Measurements from ENCODE around the gene VWA8.
"Not testable (repeated sequence)": the region's sequence is repeated elsewhere in the genome, so short reads cannot be mapped to it uniquely, and the experiment has no call there.

The VWA8 gene

GRCh38 chr13:41745496-41745895 is 215.4 kb downstream of the VWA8 start:
- H3K36me3 Mint-ChIP-seq: peaks cover 34% of the 10 kb centered on the region
- not testable (repeated sequence) for H3K4me3 Mint-ChIP-seq, H3K4me1 Mint-ChIP-seq, H3K27me3 Mint-ChIP-seq, H3K9me3 Mint-ChIP-seq, H3K27ac Mint-ChIP-seq

GRCh38 chr13:41742917-41743552 is 217.9 kb downstream of the VWA8 start:
- Mint-ChIP-seq H3K27ac (no peak overlapping the region), H3K4me3 (no peak overlapping the region), H3K27me3 (no peaks in the 10 kb centered on the region), H3K9me3 (no peaks in the 10 kb centered on the region), H3K36me3 (peaks cover 18% of the 10 kb centered on the region), H3K4me1 (no peaks in the 10 kb centered on the region)

GRCh38 chr13:41740479-41740878 is 220.4 kb downstream of the VWA8 start:
- Mint-ChIP-seq H3K27ac (no peak overlapping the region), H3K27me3 (no peaks in the 10 kb centered on the region), H3K4me1 (no peaks in the 10 kb centered on the region), H3K36me3 (peaks cover 14% of the 10 kb centered on the region), H3K4me3 (no peak overlapping the region), H3K9me3 (no peaks in the 10 kb centered on the region)

GRCh38 chr13:41722684-41723535 is 238.0 kb downstream of the VWA8 start:
- no peaks in the 10 kb centered on the region for H3K4me1 Mint-ChIP-seq
- H3K27me3 Mint-ChIP-seq: no peaks in the 10 kb centered on the region
- no peak overlapping the region for H3K27ac Mint-ChIP-seq
- no peak overlapping the region for H3K4me3 Mint-ChIP-seq
- peaks cover 12% of the 10 kb centered on the region for H3K36me3 Mint-ChIP-seq
- no peaks in the 10 kb centered on the region for H3K9me3 Mint-ChIP-seq

- Mint-ChIP-seq H3K9me3 (no peaks in the 10 kb centered on the region), H3K4me1 (no peaks in the 10 kb centered on the region), H3K36me3 (peaks cover 13% of the 10 kb centered on the region), H3K27me3 (no peaks in the 10 kb centered on the region), H3K27ac (peak overlapping the region; percentile 60), H3K4me3 (no peak overlapping the region)
Observed at GRCh38 chr13:41720839-41721561, 239.9 kb downstream of the VWA8 start.

GRCh38 chr13:41716236-41716635 is 244.7 kb downstream of the VWA8 start:
- H3K4me1 Mint-ChIP-seq: no peaks in the 10 kb centered on the region
- no peak overlapping the region for H3K4me3 Mint-ChIP-seq
- H3K27ac Mint-ChIP-seq: no peak overlapping the region
- H3K36me3 Mint-ChIP-seq: peaks cover 15% of the 10 kb centered on the region
- no peaks in the 10 kb centered on the region for H3K9me3 Mint-ChIP-seq
- H3K27me3 Mint-ChIP-seq: no peaks in the 10 kb centered on the region

GRCh38 chr13:41713405-41713804 is 247.5 kb downstream of the VWA8 start:
- H3K27me3 Mint-ChIP-seq: no peaks in the 10 kb centered on the region
- no peak overlapping the region for H3K27ac Mint-ChIP-seq
- H3K36me3 Mint-ChIP-seq: peaks cover 21% of the 10 kb centered on the region
- H3K4me3 Mint-ChIP-seq: no peak overlapping the region
- no peaks in the 10 kb centered on the region for H3K9me3 Mint-ChIP-seq
- H3K4me1 Mint-ChIP-seq: no peaks in the 10 kb centered on the region

- Mint-ChIP-seq H3K36me3 (peaks cover 20% of the 10 kb centered on the region), H3K27ac (no peak overlapping the region), H3K27me3 (no peaks in the 10 kb centered on the region), H3K4me1 (no peaks in the 10 kb centered on the region), H3K4me3 (no peak overlapping the region), H3K9me3 (no peaks in the 10 kb centered on the region)
Observed at GRCh38 chr13:41710771-41711170, 250.1 kb downstream of the VWA8 start.

- H3K9me3 Mint-ChIP-seq: no peaks in the 10 kb centered on the region
- no peaks in the 10 kb centered on the region for H3K4me1 Mint-ChIP-seq
- no peak overlapping the region for H3K27ac Mint-ChIP-seq
- H3K27me3 Mint-ChIP-seq: no peaks in the 10 kb centered on the region
- H3K4me3 Mint-ChIP-seq: no peak overlapping the region
- H3K36me3 Mint-ChIP-seq: peaks cover 24% of the 10 kb centered on the region
Observed at GRCh38 chr13:41709511-41709910, 251.4 kb downstream of the VWA8 start.

GRCh38 chr13:41708713-41709112 is 252.2 kb downstream of the VWA8 start:
- no peaks in the 10 kb centered on the region for H3K27me3 Mint-ChIP-seq

GRCh38 chr13:41707194-41707821 is 253.6 kb downstream of the VWA8 start:
- H3K36me3 Mint-ChIP-seq: peaks cover 19% of the 10 kb centered on the region
- H3K27me3 Mint-ChIP-seq: no peaks in the 10 kb centered on the region
- H3K4me1 Mint-ChIP-seq: no peaks in the 10 kb centered on the region
- no peaks in the 10 kb centered on the region for H3K9me3 Mint-ChIP-seq
- H3K4me3 Mint-ChIP-seq: no peak overlapping the region
- no peak overlapping the region for H3K27ac Mint-ChIP-seq

More at GRCh38 chr13:41708713-41709112, 252.2 kb downstream of the VWA8 start:
- Mint-ChIP-seq H3K4me1 (no peaks in the 10 kb centered on the region), H3K4me3 (no peak overlapping the region), H3K9me3 (no peaks in the 10 kb centered on the region), H3K27ac (no peak overlapping the region), H3K36me3 (peaks cover 24% of the 10 kb centered on the region)

GRCh38 chr13:41706152-41706551 is 254.8 kb downstream of the VWA8 start:
- H3K9me3 Mint-ChIP-seq: no peaks in the 10 kb centered on the region
- H3K4me1 Mint-ChIP-seq: no peaks in the 10 kb centered on the region
- no peak overlapping the region for H3K4me3 Mint-ChIP-seq
- peaks cover 16% of the 10 kb centered on the region for H3K36me3 Mint-ChIP-seq
- H3K27me3 Mint-ChIP-seq: no peaks in the 10 kb centered on the region
- no peak overlapping the region for H3K27ac Mint-ChIP-seq

GRCh38 chr13:41702540-41702939 is 258.4 kb downstream of the VWA8 start:
- H3K4me3 Mint-ChIP-seq: no peak overlapping the region
- no peak overlapping the region for H3K27ac Mint-ChIP-seq
- H3K9me3 Mint-ChIP-seq: no peaks in the 10 kb centered on the region
- H3K27me3 Mint-ChIP-seq: no peaks in the 10 kb centered on the region
- no peaks in the 10 kb centered on the region for H3K4me1 Mint-ChIP-seq
- H3K36me3 Mint-ChIP-seq: peaks cover 18% of the 10 kb centered on the region

GRCh38 chr13:41701676-41702075 is 259.2 kb downstream of the VWA8 start:
- Mint-ChIP-seq H3K4me3 (no peak overlapping the region), H3K9me3 (no peaks in the 10 kb centered on the region), H3K27ac (no peak overlapping the region), H3K4me1 (peaks cover 6% of the 10 kb centered on the region), H3K36me3 (peaks cover 20% of the 10 kb centered on the region), H3K27me3 (no peaks in the 10 kb centered on the region)

GRCh38 chr13:41700790-41701310 is 260.1 kb downstream of the VWA8 start:
- H3K36me3 Mint-ChIP-seq: peaks cover 20% of the 10 kb centered on the region
- no peaks in the 10 kb centered on the region for H3K9me3 Mint-ChIP-seq
- no peaks in the 10 kb centered on the region for H3K27me3 Mint-ChIP-seq
- no peak overlapping the region for H3K27ac Mint-ChIP-seq
- peaks cover 7% of the 10 kb centered on the region for H3K4me1 Mint-ChIP-seq
- no peak overlapping the region for H3K4me3 Mint-ChIP-seq
